NOMO-1 treated with dmso at 0.1 percent for 144 hours (cell line): ENCODE results near the gene KIF26A.
"Not testable (repeated sequence)": the region's sequence is repeated elsewhere in the genome, so short reads cannot be mapped to it uniquely, and the experiment has no call there.

ENCODE experiments used
- DNase-seq: peaks from one replicate; lab custom pipeline; 2025; ENCODE audit not compliant: unreplicated experiment; lab: John Stamatoyannopoulos, UW

KIF26A gene

DNA sequence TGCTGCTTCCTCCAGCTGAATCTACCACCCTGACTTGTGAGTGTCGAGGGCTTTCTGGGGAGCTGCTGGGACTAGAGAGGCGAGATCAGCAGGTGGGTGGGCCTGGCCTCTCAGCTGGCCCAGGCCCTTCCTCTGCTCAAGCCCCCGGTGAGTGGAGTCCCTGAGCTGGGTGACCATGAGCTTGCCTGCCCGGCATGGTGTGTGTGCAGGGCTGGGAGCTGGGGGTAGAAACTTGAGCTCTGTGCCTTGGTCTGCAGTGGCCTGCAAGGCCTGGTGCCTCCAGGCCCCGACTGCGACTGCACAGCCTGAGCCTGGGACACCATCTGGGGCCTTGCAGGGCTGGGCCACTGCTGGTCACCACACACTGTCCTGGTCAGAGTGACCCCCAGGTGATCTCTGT is 67.4 kb downstream of the KIF26A start:
- no peak for DNase-seq

DNA sequence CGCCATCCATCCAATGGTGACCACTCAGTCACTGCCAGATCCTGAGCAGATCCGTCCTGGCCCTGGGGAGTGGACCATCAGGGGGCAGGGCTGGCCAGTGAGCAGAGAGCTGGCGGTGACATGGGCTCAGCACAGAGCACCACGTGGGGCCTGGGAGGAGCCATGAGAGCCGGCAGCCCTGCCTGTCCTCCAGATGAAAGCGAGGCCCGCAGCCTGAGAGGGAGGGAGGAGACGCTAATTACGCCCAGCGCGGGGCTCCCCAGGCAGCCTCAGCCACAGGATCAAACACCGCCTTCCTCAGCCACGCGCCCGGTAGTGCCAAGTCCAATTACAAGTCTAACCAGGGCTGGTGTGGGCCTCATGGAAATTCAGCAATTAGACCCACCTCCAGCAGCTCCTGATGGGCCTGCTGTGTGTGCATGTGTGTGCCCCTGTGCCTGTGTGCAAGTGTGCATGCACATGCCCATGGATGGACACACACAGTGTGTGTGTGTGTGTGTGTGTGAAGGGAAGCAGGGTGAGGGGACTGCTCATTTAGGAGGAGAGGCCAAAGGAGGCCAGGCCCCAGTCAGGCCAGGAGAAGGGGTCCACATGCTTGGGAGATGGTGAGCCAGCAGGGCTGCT is 68.0 kb downstream of the KIF26A start:
- no peak for DNase-seq

DNA sequence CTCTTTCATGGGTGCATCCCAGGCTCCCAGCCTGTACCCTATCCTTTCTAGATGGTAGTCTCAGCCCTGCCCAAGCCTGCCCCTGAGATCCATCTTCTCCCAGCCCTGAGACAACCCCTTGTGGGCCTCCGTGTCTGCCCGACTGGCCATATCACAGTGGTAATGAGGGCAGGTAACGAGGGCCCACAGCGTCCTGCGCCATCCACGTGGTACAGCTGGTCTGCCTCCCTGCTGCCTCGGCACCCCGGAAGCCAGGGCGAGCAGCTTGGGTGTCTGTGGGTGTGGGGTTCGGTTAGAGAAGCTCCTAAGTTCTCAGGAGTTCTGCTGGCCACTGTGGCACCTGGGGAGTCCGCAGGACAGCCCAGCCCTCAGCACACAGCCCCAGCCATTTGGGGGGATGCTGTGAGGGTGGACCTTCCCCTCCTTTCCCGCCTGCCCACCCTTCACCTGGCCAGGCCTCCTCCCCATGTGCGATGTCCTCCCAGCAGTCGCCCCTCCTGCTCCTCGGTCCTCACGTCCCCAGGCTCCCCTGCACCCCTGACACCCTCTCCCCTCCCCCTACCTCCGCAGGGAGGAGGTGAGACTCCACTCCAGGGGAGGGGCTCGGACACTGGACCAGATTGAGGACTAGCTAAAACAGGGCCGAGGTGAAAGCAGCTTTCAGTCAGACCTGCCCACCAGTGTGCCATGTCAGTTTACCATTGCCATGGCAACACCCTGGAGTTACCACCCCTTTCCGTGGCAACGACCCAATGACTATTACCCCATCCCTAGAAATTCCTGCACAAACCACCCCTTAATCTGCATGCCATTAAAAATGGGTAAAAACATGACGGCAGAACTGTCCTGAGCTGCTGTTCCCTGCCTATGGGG is 69.0 kb downstream of the KIF26A start:
- DNase-seq, result no peak

DNA sequence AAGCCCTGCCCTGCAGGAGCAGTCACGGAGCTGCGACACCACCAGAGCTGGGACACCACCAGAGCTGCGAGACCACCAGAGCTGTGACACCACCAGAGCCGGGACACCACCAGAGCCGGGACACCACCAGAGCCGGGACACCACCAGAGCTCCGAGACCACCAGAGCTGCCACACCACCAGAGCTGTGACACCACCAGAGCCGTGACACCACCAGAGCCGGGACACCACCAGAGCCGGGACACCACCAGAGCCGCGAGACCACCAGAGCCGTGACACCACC is 69.6 kb downstream of the KIF26A start:
- DNase-seq, result not testable (repeated sequence)

DNA sequence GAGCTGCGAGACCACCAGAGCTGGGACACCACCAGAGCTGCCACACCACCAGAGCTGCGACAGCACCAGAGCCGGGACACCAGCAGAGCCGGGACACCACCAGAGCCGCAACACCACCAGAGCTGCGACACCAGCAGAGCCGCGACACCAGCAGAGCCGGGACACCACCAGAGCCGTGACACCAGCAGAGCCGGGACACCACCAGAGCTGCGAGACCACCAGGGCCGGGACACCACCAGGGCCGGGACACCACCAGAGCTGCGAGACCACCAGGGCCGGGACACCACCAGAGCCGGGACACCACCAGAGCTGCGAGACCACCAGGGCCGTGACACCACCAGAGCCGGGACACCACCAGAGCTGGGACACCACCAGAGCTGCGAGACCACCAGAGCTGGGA is 69.9 kb downstream of the KIF26A start:
- DNase-seq, result not testable (repeated sequence)

DNA sequence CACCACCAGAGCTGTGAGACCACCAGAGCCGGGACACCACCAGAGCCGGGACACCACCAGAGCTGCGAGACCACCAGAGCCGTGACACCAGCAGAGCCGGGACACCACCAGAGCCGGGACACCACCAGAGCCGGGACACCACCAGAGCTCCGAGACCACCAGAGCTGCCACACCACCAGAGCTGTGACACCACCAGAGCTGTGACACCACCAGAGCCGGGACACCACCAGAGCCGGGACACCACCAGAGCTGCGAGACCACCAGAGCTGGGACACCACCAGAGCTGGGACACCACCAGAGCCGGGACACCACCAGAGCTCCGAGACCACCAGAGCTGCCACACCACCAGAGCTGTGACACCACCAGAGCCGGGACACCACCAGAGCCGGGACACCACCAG is 70.7 kb downstream of the KIF26A start:
- DNase-seq, result not testable (repeated sequence)

DNA sequence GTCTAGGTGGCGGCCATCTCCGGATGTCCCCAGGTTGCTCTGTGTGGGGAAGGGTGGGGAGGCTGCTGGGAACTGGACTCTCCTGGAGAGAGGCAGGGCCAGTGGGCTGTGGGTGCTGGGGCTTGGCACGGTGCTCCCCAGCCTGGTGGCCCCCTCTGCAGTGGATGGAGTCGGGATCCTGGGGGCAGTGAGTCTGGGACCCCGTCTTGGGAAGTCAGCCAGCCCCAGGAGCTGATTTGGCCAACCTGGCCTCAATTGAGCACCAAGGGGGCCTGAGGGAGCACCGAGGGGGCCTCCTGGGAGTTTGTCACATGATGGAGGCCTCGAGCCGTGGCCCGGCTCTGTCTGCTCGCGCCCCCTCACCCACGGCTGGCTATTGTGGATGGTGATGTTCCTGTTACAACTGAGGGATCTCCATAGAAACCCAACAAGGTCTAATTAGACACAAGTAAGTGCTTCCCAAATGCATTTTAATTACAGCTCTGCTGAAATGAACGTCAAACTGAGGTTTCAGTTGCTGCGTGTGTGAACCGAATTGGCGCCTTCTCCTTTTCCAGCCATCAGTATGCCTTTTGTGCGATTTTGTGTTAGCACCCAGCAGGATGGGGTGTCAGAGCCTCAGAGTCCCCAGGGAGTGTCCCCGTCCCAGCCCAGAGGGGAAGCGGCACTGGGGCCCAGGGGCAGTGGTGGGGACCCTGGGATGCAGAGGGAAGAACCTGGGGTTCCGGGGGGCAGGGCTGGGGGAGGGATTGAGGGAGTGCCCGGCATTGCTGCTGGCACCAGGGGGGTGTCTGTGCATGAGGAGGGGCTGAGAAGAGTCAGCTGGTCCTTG is 71.8 kb downstream of the KIF26A start:
- no peak for DNase-seq

DNA sequence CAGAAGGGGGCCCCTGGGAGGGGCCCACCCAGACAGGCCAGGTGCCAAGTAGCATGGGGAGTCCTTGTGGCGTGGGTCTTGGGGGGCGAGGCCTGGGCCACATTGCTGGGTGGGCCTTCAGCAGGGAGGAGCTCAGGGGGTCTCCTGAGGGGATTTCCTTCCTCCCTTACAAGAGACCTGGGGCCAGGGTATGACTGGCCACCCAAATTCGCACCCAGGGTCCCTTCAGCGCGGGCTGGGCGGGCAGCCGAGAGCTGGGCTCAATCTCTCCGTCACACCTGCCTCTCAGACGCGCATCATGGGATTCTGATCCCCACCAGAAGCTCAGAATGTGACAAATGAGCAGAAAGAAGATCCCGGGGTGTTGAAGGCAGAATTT is 72.4 kb downstream of the KIF26A start:
- DNase-seq, result no peak

DNA sequence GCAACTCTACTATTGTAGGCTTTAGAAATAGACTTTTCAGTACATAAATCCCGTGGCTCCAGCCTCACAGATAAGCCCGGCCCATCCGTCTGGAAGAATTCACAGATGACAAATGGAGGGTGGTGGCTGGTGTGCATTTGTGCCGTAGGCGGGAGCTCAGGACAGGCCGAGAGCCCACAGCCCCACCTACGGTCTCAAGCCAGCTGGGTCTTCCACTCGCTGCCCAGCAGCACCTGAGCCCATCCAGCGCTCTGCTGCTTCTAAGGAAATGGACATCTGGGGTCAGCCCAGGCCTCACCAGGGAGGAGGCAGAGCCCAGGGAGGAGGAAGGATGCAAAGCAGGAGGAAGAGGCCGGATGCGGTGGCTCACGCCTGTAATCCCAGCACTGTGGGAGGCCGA is 72.8 kb downstream of the KIF26A start:
- no peak for DNase-seq

DNA sequence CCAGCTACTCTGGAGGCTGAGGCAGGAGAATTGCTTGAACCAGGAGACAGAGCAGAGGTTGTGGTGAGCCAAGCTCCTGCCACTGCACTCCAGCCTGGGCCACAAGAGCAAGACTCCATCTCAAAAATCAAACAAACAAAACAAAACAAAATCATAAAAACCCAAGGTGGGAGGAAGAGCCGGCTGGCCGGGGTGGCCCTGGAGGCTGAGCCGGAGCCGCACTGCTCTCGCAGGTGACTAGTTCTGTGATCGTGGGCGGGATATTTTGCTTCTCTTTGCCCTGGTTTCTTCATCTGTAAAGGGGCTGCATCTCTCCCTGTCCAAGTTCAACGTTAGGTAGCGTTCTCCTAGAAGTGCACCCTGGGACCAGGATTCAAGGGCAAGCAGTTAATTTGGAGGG is 73.4 kb downstream of the KIF26A start:
- no peak for DNase-seq

DNA sequence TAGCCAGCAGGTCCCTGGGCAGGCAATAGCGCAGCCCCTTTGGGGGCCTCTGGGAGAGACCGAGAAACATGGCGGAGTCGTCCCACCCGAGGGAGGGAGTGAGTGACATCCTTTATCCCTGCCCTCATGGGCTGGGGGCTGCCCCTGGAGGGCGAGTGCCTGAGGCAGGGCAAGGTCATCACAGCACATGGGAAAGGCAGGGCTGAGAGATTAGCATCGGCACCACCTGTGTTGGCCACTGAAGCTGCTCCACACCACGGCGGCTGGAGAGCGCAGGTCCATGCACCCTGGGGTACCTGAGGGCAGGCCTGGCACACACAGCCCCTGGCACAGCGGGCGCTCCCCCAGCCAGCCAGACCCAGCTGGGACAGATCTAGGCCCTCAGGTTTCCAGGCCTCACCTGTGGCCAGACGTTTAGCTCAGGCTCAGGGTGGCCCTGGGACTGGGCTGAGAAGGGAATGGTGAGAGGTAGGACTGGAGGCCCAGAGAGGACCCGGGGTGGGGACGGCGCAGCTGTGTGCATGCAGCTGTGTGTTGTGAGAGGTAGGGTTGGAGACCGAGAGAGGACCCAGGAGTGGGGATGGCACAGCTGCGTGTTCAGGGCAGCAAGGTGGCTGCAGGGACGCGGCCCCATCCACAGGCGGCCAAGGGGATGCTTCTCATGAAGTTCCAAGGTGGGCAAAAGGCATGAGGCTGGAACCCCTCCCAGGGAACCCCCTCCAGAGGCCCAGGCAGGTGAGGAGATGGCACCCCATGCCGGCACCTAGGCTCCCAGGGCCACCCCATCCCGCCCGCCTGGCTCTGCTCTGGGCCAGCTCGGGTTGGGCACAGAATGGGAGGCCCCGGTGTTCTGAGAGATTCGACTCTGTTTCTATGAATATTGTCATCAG is 74.1 kb downstream of the KIF26A start:
- no peak for DNase-seq

DNA sequence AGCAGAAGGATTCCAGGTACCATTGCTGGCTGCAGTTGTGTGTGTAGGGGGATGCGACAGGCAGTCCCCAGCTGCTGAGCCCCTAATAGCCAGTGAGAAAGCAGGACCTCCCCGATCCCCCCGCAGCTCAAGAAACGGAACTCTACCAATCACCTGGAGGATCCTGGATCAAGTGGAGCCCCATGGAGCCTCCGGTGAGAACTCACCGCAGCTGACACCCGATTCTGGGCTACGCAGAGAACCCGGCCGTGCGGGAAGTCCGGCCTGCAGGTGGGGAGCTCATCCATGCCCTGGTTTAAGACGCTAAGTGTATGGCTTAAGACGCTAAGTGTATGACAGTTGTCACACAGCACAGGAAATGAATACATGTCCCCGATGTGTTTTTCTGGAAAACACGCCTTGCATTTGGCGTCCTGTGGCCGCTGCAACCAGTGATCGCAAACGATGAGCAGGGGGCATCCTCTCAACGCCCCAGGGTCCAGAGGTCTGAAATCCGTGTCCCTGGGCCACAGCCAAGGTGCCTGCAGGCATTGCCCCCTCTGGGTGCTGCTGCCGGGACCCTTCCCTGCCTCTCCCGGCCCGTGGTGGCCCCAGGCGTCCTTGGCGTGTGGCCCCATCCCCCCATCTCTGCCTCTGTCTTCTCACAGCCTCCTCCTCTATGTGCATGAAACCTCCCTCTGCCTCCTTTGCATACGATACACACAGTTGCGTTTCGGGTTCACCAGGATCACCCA is 75.1 kb downstream of the KIF26A start:
- DNase-seq, result no peak

DNA sequence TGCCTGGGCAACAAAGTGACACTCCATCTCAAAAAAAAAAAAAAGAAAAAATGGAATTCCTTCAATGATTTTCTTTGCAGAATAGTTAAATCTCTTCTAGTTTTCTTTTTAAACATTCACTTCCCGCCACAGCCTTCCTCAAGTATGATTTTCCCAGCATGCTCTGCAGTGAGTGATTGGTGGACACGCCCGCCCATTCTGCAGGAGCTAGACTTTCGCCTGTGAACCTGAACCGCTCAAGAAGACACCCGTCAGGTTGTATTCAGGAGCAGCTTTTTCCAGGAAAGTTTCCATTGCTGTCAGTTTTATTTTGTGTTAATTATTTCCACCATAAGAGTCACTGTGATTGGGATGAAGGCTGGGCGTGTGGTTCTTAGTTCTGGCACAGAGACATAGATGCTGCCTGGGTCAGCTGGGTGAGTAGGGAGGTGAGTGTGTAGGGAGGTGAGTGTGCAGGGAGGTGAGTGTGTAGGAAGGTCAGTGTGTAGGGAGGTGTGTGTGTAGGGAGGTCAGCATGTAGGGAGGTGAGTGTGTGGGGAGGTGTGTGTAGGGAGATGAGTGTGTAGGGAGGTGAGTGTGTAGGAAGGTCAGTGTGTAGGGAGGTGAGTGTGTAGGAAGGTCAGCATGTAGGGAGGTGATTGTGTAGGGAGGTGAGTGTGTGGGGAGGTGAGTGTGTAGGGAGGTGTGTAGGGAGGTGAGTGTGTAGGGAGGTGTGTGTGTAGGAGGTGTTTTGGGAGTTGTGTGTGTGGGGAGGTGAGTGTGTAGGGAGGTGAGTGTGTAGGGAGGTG is 76.2 kb downstream of the KIF26A start:
- no peak for DNase-seq

DNA sequence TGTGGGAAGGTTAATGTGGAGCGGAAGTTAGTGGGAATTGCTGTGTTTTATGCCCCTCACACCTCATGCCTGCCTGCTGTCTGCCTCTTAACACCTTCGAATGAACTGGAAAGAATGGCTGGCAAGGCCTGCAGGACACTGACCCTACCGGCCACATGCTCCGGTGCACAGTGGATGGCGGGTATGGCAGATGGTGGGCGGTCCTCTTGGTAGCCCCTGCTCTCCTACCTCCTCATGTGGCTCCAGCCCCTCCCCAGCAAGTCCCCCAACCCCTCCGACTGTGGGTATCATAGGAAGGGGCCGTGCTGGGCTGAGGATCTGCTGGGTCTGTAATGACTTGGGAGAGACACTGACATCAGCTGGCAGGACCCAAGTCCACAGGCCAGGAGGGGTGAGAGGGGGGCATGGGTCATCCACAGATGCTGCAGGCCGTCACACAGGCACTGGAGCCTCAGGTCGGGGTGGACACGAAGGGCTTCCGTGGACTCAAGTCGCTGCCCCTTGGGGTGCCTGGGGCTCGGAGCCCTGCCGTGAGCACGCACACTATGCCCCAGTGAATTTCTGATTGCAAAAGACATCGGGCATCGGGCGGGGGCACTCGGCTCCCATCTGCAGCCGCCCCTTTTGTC is 77.4 kb downstream of the KIF26A start:
- no peak for DNase-seq

DNA sequence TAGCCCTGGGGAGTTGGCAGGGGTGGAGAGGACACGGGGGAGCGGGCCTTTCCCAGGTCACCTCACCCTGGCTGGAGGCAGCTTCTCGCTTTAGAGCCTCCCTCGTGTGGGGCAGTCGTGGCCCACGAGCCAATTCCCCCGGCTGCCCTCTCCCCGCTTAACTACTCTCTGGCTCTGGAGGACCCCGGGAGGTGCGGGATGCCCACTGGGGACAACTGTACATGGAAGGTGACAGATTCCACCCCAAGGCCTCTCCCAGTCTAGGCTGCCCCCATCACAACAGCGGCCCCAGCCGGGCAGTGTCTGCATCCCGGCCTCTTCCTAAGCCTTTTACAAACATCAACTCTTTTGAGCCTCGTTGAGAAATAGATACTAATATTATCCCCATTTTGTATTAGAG is 78.1 kb downstream of the KIF26A start:
- DNase-seq, result no peak

DNA sequence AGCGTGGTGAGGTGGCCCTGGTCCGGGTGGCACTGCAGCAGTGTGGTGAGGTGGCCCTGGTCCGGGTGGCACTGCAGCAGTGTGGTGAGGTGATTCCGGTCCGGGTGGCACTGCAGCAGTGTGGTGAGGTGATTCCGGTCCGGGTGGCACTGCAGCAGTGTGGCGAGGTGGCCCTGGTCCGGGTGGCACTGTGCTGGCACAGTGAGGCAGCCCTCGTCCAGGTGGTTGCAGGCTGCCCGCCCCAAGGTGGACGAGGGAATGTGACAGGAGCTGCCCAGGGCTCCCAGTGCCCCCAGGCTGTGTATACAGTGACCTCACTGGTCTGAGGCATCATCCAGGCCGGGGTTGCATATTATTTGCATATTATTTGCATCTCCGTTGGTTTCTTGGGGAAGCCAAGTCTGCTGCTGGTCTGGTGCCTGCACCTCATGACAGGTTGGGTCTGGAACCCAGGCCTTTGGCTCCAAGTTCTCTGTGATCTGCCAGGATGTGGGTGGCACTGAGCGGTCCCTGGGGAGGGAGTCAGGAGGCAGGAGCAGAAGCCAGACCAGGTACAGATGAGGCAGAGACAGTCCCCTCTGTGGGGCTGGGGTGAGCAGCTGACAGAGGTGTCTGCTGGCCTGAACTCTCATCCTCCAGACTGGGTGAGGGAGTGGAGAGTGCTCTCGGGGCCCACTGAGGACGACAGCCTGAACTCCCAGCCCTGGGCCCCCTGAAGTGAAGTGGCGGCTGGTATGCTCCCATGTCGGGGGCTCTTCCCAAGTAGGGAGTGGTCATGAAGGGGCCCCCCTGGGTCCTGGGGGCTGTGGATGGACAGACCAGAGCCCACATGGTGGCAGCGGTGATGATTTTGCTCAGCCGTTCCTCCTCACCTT is 79.3 kb downstream of the KIF26A start:
- no peak for DNase-seq

DNA sequence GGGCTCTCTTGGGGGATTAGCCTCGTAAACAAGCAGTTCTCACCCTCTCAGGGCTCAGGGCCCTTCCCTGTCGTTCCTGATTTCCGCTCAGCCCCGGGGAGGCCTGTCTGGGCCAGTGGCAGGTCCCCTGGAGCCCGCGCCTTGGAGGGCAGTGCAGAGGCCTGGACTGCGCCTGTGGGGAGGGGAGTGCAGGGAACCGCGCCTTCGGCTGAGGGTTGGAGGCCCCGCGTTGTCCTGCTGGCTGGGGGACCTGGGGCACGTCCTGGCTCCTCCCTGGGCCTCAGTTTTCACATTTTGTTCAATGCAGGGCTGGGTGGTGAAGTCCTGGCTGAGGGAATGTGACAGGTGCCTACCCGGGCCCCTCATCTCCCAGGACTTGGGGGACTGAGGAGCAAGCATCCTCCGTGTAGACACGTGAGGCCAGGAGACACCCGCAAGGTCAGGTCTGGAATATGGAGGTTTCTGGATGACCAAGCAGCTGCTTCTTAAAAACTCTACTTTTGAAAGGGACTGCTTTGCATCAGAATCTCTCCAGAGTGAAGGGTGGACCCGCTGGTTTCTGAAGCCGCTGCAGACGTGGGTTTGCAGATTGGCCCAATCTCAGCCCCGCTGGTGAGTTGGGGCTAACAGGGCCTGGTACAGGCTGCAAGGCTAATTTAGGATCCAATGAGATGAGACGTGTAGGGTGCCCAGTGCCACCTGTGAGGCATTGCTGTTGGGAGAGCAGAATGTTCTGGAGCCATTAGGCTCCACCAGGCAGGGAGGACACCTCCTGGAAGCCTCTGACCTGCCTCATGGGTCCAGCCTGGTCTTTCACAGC is 80.2 kb downstream of the KIF26A start:
- DNase-seq, result no peak
